Raji (cell line): Measurements from ENCODE around the gene ITGB1.

Experiments used
- POLR2A ChIP-seq: IDR thresholded peaks from 2 replicates; pipeline ENCODE4 v1.6.1; 2011; ENCODE audit warnings: low read depth, low read length, control low read depth; ENCODE audit not compliant: insufficient read depth

Gene ITGB1

DNA sequence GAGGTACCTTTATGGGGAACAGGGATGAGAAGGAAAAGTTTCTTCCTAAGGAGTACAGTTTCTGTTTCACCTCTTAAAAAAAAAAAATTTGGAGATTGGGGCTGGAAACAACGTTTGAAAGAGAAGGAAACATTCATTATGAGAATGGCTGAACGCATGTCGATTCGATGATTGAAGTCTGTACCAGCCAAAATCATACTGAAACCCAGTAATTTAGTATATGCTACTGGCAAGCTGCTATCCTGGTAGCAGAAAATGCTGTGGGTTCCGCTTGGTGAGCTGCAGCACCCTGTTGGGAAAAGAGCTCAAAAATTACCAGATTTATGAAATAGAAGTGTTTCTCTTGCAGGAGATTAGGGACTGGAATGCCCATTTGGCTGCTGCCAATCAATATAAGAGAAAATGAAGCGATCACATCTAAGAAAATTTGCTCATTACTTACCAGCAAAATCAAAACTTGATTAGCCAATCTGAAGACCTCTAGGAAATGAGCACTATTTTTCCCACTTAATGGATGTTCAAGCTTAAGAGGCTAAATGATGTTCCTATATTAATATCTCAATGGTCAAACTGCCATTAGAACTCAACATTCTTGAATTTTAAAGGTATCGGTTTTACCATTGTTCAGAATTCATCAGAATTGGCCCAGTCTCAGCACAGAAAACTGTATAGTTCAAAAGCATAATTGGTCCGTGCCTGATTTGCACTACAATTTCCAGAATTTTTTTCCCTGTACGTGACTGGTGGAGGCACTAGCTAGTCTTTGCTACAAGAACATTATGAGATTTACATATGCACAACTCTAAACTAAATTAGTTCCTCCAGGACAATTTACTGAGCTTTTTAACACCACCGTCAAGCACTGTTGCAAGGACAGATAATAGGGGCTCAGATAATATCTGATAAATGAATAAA lies 1.2 kb upstream of the ITGB1 start:
- TF ChIP-seq POLR2A = no peak; the same call in 1 of the 2 replicates

DNA sequence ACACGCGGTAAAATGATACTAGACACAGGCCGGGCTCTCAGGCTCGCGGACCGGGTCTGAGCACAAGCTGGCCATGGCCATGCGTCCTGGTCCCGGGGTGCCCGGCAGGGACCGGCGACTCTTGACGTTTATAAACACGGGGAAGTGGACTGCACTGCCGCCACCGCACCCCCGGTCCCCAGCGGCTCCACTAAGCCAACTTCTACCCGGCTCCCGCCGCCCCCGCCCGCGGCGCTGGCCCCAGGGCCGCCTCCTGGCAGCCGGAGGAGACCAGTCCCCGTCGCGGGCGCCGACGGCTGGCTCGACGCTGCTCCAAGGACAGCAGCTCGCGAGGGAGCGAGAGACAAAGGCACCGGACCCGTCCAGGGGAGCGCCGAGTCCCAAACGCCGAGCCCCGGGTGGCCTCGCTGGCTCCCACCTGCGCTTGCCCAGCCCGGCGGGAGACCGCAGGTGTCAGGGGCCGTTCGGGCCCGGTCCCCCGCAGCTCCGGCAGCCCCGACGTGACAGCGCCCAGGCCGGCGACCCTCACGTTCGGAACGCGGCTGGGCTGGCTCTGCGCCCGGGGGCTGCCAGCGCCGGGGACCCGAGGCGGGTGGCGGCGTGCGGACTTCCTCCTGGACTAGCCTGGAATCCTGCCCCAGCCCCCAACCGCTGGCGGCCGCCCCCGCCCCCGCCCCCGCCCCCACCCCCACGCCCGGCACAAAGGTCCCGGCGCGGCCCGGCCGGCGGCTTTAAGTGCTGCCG lies 517 bp downstream of the ITGB1 start:
- TF ChIP-seq POLR2A = no peak

DNA sequence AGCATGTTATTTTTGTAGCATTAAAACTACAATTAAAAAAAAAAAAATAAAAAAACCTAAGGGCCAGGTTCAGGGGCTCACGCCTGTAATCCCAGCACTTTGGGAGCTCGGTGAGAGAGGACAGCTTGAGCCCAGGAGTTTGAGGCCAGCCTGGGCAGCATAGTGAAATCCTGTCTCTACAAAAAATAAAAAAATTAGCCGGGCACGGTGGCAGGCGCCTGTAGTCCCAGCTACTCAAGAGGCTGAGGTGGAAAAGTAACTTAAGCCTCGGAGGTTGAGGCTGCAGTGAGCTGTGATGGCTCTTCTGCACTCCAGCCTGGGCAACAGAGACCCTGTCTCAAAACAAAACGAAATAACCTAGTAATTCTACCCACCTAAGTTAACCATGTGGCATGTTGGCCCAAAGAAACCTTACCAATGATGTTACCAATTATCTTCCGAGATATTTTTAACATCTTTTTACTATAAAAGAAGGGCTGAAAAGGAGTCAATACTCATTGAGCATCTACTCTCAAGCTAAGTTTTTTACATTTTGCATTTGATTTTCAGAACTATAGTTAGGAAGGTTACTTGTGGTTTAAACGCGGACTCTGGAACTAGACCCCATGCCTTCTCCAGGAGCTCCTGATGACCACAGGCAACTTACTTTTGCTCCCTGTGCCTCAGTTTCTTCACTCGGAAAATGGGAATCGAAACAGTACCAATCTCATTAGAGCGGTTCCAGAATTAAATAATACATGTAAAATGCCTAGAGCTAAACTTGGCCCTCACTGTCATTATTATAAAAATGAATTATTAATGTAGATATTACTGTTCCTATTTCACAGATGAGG lies 1.4 kb downstream of the ITGB1 start:
- no peak for TF ChIP-seq POLR2A

DNA sequence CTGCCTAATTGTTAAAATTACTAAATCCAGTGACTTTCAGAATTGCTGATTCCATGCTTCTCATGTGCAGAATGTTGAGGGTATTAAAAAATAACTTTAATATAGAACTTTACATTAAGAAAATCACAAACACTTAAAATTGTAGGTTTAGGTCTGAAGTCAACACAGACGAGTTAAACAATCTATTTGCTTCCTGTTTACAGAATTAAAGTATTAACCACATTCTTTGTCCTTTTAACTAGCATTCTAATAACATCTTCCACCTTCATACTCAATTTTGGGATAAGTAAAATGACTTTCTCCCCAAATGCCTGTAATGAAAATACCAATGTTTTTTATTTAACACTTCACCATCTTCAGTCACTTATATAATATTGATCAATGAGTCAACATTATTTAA lies 2.2 kb downstream of the ITGB1 start:
- no peak for TF ChIP-seq POLR2A

- TF ChIP-seq POLR2A = no peak
Measured at GRCh38 chr10:32955299-32955772, 2.7 kb downstream of the ITGB1 start.

GRCh38 chr10:32954545-32955298 lies 3.3 kb downstream of the ITGB1 start:
- no peak for TF ChIP-seq POLR2A

- TF ChIP-seq POLR2A = no peak
Measured at GRCh38 chr10:32954080-32954479, 4.0 kb downstream of the ITGB1 start.

DNA sequence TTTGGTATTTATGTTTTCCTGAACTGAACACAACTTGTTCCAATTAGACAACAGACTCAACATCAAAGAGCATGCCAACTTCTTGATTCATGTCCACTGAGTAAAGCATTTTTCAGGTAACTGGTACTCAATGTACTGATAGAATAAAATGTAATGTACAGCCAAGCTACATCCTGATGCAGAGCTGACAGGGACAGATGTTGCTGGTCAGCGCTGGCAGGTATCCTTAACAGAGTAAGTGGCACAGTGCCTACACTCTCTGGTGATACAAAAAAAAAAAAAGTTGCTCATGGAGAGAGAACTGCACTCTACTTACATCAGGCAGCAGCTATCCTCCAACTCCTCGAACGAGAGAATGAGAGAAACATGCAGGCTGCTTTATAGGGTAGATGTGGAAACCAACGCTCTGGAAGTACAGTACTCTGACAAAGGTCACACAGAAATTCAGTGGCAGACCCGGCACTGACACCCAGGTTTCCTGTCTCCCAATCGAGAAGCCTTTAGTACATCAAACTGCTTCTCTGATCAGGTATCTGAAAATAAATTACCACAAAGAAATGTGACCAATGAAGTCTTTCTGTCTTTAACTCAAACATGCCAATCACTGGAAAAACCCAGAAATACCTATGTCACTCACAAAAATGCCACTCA lies 4.6 kb downstream of the ITGB1 start:
- no peak for TF ChIP-seq POLR2A

DNA sequence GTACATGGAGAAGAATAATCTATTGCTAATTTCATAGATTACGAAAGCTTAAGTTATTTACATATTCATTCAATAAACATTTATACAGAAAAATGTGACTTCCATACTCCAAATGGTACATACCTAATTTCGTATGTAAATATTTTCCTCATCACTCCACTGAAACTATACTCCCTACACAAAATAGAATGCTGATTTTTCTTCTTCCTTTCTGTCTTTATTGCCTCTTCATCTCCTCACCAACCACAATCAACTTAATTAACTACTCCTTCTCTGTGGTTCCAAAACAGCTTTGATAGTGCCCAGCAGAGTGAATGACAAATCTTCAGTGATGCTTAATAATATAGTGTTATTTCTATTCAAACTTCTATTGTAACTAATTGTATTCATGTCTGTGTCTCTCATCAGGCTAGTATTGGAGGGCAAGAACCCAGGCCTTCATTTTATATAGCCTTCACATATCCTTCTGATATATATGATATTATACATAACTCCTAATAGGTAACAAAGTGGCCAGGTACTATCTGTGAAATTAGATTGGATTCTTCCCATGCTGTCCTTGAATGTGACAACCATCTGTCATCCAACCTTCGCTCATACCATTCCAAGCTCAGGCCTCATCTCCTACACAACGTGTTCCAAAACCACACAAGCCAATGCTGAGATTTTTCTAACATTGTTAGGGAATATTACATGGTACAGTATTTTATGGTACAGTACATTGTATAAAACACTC lies 5.3 kb downstream of the ITGB1 start:
- TF ChIP-seq POLR2A = no peak

GRCh38 chr10:32952094-32952493 lies 5.9 kb downstream of the ITGB1 start:
- no peak for TF ChIP-seq POLR2A

GRCh38 chr10:32951111-32951510 lies 6.9 kb downstream of the ITGB1 start:
- no peak for TF ChIP-seq POLR2A

DNA sequence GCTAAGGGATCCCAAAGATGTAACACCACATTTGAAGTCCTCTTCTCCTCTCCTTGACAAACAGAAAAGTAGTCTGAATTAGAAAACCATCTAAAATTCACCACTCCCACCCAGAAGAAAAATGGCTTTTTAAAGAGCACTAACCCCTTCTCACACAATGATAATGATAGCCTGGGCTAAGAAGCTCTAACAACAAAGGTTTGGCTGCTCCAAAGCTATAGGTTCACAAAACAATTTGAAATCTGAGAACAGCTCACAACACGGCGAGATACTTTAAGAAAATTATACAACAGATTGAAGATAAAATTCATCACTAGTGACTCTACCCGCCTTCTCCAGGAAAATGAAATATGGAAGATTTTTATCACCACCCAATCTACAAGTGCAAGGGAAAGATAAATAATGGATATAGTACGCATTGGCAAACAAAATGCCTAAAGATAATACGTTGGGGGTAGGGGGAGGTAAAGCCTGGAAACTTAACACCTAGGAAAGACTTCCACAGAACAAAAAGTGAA lies 7.4 kb downstream of the ITGB1 start:
- no peak for TF ChIP-seq POLR2A

DNA sequence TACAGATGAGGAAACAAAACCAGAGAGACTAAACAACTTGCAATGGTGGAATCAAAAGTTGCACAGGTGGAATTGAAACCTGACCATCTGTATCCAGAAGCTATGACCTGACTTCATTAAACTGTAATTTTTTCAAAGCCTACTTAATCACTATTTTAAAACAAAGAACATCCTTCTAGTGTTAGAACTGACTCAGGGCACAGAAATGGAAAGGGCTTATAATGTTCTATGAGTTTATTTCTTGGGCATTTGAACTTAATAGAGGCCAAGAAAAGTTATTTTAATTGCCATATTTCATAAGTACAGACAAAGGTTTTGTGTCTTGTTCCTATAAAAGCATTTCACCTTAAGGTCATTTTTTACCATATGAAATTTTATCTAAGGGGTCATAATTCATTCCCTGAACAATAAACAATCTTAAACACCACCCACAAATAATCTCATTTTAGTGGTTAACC lies 8.8 kb downstream of the ITGB1 start:
- no peak for TF ChIP-seq POLR2A
